Measurements from ENCODE around the gene TMEM245. TPM values are rescaled to one million over a fixed set of nuclear protein-coding genes. Genes with fewer than 3 reads are reported as not detected.

Gene TMEM245
- total and polyA plus RNA-seq, 2 of the 13 experiments (the other 11 are each of a cell fraction or from before 2014, with no cell fraction given): 53.5 to 55.4 TPM

DNA sequence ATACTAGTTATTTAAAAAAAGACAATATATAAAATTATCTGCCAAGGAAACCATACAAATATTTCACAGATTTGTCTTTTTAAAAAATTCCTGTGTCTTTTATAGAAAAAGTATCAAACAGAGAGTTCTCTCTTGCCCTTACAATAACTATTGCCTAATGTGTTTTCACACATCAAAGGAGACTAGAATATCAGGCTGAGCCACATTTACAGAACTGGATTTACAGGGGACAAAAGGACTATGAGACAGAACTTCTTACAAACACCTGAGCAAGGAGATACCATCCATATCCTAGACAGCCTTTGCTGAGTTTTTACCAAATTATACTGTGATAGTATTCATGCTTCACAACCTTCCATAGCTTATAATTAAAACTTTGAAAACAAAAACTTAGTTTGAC lies 34.2 kb downstream of the TMEM245 start:
- no peak overlapping the region for H2AFZ ChIP-seq (ENCODE audit: low read length)
- no peaks in the 10 kb centered on the region for H4K20me1 ChIP-seq (ENCODE audit: insufficient read depth, low read length)
- FAIRE-seq: no peak
- intact Hi-C loops (cut with micrococcal nuclease; ENCODE audit: unreplicated experiment) (no loop called here), in situ Hi-C loops (cut with HindIII; ENCODE audit: extremely low pct_ligation_motif_present, low pct_unique_long_range_greater_than_20kb) (loop anchor here (10.0 kb wide), 1 partner anchor 59 kb away; no protein-coding TSS in a partner anchor)
- H3K4me2 ChIP-seq (ENCODE audit: low read depth, low read length): no peak overlapping the region
- no TSS peak for BruUV-seq (replicated peaks)
- peaks cover 80% of the 10 kb centered on the region for H3K4me1 ChIP-seq (ENCODE audit: insufficient read depth, low read length)
- no peaks in the 10 kb centered on the region for H3K9me3 ChIP-seq (ENCODE audit: low read length)
- peaks cover 13% of the 10 kb centered on the region for H3K79me2 ChIP-seq (ENCODE audit: insufficient read depth, low read length)
- no peak overlapping the region for H3K4me3 ChIP-seq (replicated peaks in 1 of 3; ENCODE audit: insufficient read depth in 1 of 3, low read depth in 2 of 3, low read length in 3 of 3)
- ChIA-PET POLR2A (no interaction called here), CTCF (ENCODE audit: low intra/inter-chr PET ratio, low total read pairs) (no interaction called here)
- H3K27ac ChIP-seq (ENCODE audit: extremely low read length, insufficient read depth, low read length): peak overlapping the region; percentile 18
- no peaks in the 10 kb centered on the region for H3K27me3 ChIP-seq (ENCODE audit: control insufficient read depth in 1 of 2, insufficient read depth in 2 of 2, low read length in 2 of 2)
- peak; percentile 39 for ATAC-seq
- DNase-seq (ENCODE audit: low spot score): peak; percentile 62
- peaks cover 10 to 37% of the 10 kb centered on the region in 2 experiments for H3K36me3 ChIP-seq (replicated peaks in 1 of 2; ENCODE audit: control insufficient read depth in 1 of 2, insufficient read depth in 2 of 2, low read length in 2 of 2)
- no peak overlapping the region for H3K9ac ChIP-seq (ENCODE audit: insufficient read depth, low read depth, low read length)
- TF ChIP-seq CEBPG (CRISPR knock-in tag; IDR thresholded peaks at IDR 0.05) (peak; percentile 82), KDM6A (CRISPR knock-in tag; IDR thresholded peaks at IDR 0.05; ENCODE audit: low read depth) (no peak), RBAK (CRISPR knock-in tag; IDR thresholded peaks at IDR 0.05) (no peak), TP53 (CRISPR knock-in tag; conservative IDR thresholded peaks at IDR 0.05) (no peak), ZBTB38 (CRISPR knock-in tag; IDR thresholded peaks at IDR 0.05) (no peak), ZSCAN22 (CRISPR knock-in tag; IDR thresholded peaks at IDR 0.05) (no peak), ZNF256 (CRISPR knock-in tag; conservative IDR thresholded peaks at IDR 0.05) (no peak), ZSCAN21 (CRISPR knock-in tag; IDR thresholded peaks at IDR 0.05; ENCODE audit: borderline replicate concordance) (no peak), CBFB (CRISPR knock-in tag; IDR thresholded peaks at IDR 0.05) (no peak), ZNF816 (CRISPR knock-in tag; IDR thresholded peaks at IDR 0.05; ENCODE audit: borderline replicate concordance) (no peak), FOXJ3 (CRISPR knock-in tag; IDR thresholded peaks at IDR 0.05; ENCODE audit: borderline replicate concordance) (0 out of 2 replicates have a peak, but pooled peaks have one; percentile 6)
- TF ChIP-seq, protein P1, sequence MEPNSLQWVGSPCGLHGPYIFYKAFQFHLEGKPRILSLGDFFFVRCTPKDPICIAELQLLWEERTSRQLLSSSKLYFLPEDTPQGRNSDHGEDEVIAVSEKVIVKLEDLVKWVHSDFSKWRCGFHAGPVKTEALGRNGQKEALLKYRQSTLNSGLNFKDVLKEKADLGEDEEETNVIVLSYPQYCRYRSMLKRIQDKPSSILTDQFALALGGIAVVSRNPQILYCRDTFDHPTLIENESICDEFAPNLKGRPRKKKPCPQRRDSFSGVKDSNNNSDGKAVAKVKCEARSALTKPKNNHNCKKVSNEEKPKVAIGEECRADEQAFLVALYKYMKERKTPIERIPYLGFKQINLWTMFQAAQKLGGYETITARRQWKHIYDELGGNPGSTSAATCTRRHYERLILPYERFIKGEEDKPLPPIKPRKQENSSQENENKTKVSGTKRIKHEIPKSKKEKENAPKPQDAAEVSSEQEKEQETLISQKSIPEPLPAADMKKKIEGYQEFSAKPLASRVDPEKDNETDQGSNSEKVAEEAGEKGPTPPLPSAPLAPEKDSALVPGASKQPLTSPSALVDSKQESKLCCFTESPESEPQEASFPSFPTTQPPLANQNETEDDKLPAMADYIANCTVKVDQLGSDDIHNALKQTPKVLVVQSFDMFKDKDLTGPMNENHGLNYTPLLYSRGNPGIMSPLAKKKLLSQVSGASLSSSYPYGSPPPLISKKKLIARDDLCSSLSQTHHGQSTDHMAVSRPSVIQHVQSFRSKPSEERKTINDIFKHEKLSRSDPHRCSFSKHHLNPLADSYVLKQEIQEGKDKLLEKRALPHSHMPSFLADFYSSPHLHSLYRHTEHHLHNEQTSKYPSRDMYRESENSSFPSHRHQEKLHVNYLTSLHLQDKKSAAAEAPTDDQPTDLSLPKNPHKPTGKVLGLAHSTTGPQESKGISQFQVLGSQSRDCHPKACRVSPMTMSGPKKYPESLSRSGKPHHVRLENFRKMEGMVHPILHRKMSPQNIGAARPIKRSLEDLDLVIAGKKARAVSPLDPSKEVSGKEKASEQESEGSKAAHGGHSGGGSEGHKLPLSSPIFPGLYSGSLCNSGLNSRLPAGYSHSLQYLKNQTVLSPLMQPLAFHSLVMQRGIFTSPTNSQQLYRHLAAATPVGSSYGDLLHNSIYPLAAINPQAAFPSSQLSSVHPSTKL (CRISPR knock-in tag; IDR thresholded peaks at IDR 0.05): peak; percentile 74
- TF ChIP-seq, protein P2, sequence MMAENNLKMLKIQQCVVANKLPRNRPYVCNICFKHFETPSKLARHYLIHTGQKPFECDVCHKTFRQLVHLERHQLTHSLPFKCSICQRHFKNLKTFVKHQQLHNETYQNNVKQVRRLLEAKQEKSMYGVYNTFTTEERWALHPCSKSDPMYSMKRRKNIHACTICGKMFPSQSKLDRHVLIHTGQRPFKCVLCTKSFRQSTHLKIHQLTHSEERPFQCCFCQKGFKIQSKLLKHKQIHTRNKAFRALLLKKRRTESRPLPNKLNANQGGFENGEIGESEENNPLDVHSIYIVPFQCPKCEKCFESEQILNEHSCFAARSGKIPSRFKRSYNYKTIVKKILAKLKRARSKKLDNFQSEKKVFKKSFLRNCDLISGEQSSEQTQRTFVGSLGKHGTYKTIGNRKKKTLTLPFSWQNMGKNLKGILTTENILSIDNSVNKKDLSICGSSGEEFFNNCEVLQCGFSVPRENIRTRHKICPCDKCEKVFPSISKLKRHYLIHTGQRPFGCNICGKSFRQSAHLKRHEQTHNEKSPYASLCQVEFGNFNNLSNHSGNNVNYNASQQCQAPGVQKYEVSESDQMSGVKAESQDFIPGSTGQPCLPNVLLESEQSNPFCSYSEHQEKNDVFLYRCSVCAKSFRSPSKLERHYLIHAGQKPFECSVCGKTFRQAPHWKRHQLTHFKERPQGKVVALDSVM (CRISPR knock-in tag; IDR thresholded peaks at IDR 0.05): no peak
- TF ChIP-seq, protein P3, sequence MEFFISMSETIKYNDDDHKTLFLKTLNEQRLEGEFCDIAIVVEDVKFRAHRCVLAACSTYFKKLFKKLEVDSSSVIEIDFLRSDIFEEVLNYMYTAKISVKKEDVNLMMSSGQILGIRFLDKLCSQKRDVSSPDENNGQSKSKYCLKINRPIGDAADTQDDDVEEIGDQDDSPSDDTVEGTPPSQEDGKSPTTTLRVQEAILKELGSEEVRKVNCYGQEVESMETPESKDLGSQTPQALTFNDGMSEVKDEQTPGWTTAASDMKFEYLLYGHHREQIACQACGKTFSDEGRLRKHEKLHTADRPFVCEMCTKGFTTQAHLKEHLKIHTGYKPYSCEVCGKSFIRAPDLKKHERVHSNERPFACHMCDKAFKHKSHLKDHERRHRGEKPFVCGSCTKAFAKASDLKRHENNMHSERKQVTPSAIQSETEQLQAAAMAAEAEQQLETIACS (CRISPR knock-in tag; IDR thresholded peaks at IDR 0.05): no peak
- TF ChIP-seq, protein P4, sequence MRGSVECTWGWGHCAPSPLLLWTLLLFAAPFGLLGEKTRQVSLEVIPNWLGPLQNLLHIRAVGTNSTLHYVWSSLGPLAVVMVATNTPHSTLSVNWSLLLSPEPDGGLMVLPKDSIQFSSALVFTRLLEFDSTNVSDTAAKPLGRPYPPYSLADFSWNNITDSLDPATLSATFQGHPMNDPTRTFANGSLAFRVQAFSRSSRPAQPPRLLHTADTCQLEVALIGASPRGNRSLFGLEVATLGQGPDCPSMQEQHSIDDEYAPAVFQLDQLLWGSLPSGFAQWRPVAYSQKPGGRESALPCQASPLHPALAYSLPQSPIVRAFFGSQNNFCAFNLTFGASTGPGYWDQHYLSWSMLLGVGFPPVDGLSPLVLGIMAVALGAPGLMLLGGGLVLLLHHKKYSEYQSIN (CRISPR knock-in tag; IDR thresholded peaks at IDR 0.05; ENCODE audit: borderline replicate concordance): no peak
- TF ChIP-seq, protein P5, sequence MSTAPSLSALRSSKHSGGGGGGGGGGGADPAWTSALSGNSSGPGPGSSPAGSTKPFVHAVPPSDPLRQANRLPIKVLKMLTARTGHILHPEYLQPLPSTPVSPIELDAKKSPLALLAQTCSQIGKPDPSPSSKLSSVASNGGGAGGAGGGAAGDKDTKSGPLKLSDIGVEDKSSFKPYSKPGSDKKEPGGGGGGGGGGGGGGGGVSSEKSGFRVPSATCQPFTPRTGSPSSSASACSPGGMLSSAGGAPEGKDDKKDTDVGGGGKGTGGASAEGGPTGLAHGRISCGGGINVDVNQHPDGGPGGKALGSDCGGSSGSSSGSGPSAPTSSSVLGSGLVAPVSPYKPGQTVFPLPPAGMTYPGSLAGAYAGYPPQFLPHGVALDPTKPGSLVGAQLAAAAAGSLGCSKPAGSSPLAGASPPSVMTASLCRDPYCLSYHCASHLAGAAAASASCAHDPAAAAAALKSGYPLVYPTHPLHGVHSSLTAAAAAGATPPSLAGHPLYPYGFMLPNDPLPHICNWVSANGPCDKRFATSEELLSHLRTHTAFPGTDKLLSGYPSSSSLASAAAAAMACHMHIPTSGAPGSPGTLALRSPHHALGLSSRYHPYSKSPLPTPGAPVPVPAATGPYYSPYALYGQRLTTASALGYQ (CRISPR knock-in tag; IDR thresholded peaks at IDR 0.05): no peak

All from HepG2 (cell line).